Fibroblast of skin of left biceps (primary cell): ENCODE data around the gene SNX20.

Source experiments
- DNase-seq, 2 experiments: peaks; one replicate each; pipeline ENCODE4 v3.0.0-alpha.2; 2013; ENCODE audit warnings: low read depth in 2 of 2

SNX20 gene

GRCh38 chr16:50705436-50706110 is 24.5 kb upstream of the SNX20 start:
- DNase-seq = no peak

GRCh38 chr16:50704245-50704644 is 23.1 kb upstream of the SNX20 start:
- no peak for DNase-seq

GRCh38 chr16:50702725-50703124 is 21.6 kb upstream of the SNX20 start:
- DNase-seq = no peak

- no peak for DNase-seq
These were observed 18.4 kb upstream of the SNX20 start for GRCh38 chr16:50699326-50700159.

GRCh38 chr16:50697881-50698767 is 17.0 kb upstream of the SNX20 start:
- DNase-seq = no peak

- no peak for DNase-seq
These were observed 16.3 kb upstream of the SNX20 start for GRCh38 chr16:50697421-50697715.

- no peak for DNase-seq
These were observed 15.7 kb upstream of the SNX20 start for GRCh38 chr16:50696575-50697420.

- DNase-seq = no peak
These were observed 15.0 kb upstream of the SNX20 start for GRCh38 chr16:50696126-50696525.

GRCh38 chr16:50695017-50696000 is 14.2 kb upstream of the SNX20 start:
- no peak for DNase-seq

GRCh38 chr16:50694206-50694605 is 13.1 kb upstream of the SNX20 start:
- DNase-seq = no peak

GRCh38 chr16:50692999-50693781 is 12.1 kb upstream of the SNX20 start, which contains the start of gene NOD2:
Gene NOD2, plus strand, starts transcription at chr16:50693606. Its CDS starts 5,890 bp downstream, at chr16:50699496.
- no peak for DNase-seq

- no peak for DNase-seq
These were observed 11.5 kb upstream of the SNX20 start for GRCh38 chr16:50692644-50692998.

GRCh38 chr16:50690177-50690576 is 9.1 kb upstream of the SNX20 start:
- DNase-seq = no peak

GRCh38 chr16:50688867-50689266 is 7.8 kb upstream of the SNX20 start:
- DNase-seq = no peak

- DNase-seq = no peak
These were observed 7.0 kb upstream of the SNX20 start for GRCh38 chr16:50688083-50688482.

- DNase-seq = no peak
These were observed 4.5 kb upstream of the SNX20 start for GRCh38 chr16:50685462-50686063.

- no peak for DNase-seq
These were observed 3.8 kb upstream of the SNX20 start for GRCh38 chr16:50684823-50685461.

- no peak for DNase-seq
These were observed 2.7 kb upstream of the SNX20 start for GRCh38 chr16:50683689-50684374.
